Measurements from ENCODE around the gene METTL8.
A peak's percentile ranks its signal among the peaks of the same experiment; 100 is the strongest.
"Not testable (repeated sequence)": the region's sequence is repeated elsewhere in the genome, so short reads cannot be mapped to it uniquely, and the experiment has no call there.

Gene METTL8

DNA sequence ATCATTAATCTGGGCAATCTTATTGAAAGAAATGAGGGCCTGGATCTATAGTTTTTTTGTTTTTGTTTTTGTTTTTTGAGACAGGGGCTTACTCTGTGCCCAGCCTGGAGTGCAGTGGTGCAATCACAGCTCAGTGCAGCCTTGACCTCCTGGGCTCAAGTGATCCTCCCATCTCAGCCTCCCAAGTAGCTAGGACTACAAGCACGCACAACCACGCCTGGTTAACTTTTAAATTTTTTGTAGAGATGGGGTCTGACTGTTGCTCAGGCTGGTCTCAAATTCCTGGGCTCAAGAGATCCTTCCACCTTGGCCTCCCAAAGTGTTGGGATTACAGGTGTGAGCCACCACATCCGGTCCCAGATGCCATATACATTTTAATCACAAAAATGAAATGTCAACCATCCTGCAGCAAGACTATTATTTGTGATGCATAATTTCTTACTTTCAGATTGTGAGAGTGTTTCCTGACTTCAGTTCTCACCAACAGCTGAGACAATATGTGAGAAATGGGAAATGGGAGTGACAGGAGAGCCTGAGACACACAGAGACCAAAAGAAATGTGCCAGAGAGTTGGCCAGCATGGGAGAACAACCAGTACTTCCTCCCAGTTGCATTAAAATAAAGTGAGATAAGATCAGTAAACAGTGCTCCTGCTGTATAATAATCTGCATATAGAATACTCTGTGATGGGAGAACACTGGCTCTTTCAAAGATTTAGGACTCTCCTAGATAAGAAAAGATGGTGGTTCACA, 87.6 kb downstream of the METTL8 start:
- DNase-seq (ENCODE audit: low read depth in 2 of 2), result no peak

DNA sequence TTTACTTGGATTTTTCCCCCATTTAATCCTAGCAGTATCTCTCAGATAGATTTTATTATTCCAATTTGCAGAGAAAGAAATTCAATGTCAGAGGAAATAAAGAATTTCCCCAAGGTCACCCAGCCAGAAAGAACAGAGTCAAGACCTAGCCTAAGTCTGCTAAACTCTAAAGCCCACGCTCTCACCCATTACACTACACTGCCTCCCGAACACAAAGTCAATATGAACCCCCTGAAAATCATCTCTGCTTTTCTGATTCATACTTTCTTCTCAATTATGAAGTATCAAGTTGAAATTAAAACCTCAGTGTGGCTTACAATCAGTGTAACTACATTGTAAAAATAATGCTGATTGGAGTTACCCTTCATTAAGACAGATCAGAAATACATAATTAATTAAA, 89.6 kb downstream of the METTL8 start:
- DNase-seq (ENCODE audit: low read depth in 2 of 2), result no peak

GRCh38 chr2:171342067-171342413, 91.8 kb downstream of the METTL8 start:
- no peak for DNase-seq (ENCODE audit: low read depth in 2 of 2)

DNA sequence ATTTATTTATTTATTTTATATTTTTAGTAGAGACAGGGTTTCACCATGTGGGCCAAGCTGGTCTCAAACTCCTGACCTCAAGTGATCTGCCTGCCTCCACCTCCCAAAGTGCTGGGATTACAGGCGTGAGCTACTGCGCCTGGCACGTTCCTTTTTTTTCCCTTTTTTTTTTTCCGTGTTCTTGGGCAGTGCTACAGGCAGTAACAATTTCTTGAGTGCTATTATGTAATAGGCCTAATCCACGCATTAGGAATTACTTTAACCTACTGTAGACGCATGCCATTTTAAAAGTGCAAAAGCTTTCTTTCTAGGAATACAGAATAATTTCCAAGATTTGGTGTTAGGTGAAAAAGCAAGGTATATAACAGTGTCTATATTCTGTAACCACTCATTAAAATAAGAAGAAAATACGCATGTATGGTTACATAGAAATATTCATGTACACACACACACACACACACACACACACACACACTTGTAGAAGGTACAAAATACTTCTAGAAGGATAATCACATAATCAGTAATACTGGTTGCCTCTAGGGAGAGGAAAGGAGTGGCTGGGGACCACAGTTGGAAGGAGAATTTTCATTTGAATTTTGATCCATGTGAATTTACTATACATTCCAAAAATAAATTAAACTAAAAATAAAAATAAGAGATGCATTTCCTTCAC, 92.3 kb downstream of the METTL8 start:
- DNase-seq (ENCODE audit: low read depth in 2 of 2), result no peak

DNA sequence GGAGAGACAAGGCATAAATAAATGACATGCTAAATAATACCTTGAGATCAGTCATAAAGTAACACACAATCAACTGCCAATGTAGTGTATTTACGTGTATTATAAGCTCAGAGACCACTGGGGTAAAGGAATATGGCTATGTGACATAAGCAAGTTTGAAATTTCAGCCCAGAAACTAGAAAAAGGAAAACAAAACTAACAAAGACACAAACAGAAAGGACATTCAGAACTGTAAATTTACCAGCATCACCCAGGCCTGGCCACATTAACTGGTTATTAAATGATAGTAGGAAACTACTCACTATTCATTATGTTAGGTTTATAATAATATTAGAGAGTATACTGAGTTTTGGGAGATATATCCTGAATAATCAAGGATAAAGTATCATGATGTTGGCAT, 98.8 kb downstream of the METTL8 start:
- no peak for DNase-seq (ENCODE audit: low read depth in 2 of 2)

DNA sequence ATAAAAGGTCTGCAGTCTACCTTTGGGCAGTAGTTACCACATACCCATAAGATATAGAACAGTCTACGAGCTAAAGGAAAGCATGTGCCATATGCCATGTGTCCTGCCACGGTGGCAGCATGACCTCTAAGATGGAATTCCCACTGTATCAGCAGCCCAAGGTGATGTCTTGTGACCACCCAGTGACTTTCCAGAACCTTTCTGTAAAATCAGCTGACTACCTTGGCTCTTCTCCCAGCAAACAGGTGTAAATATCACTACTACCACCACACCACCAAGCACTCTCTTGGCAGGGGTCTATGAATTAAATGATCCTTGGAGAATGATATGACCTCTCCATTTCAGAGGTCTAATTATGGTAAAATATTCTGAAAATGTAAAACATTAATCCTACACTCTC, 99.6 kb downstream of the METTL8 start:
- no peak for DNase-seq (ENCODE audit: low read depth in 2 of 2)

- no peak for DNase-seq (ENCODE audit: low read depth in 2 of 2)
These were observed 103.4 kb downstream of the METTL8 start for GRCh38 chr2:171330155-171330956.

- no peak for DNase-seq (ENCODE audit: low read depth in 2 of 2)
These were observed 106.7 kb downstream of the METTL8 start for GRCh38 chr2:171327043-171327496.

- no peak for DNase-seq (ENCODE audit: low read depth in 2 of 2)
These were observed 107.8 kb downstream of the METTL8 start for GRCh38 chr2:171325886-171326585.

- no peak for DNase-seq (ENCODE audit: low read depth in 2 of 2)
These were observed 109.7 kb downstream of the METTL8 start for GRCh38 chr2:171323971-171324528.

- DNase-seq (ENCODE audit: low read depth in 2 of 2), result no peak
These were observed 110.9 kb downstream of the METTL8 start for GRCh38 chr2:171322928-171323327.

DNA sequence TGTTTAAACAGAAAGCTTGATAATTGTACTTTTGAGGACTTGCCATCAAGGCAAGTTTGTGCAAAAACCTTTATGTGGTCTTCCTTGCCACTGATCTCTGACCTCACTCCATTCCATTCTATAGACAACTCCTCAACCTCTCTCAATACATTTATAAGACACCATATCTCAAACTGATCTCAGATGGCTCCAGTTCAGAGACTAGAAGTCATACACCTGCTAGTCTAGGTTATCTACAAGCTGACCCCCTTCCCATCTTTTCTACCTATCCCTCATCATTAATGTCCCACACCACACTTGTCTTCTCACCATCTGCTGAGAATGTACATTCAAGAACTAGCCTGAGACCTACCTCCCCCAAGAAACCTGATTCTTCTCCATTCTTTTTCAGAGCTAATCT, 113.1 kb downstream of the METTL8 start:
- no peak for DNase-seq (ENCODE audit: low read depth in 2 of 2)

- no peak for DNase-seq (ENCODE audit: low read depth in 2 of 2)
These were observed 113.6 kb downstream of the METTL8 start for GRCh38 chr2:171320208-171320621.

GRCh38 chr2:171319164-171319810, 114.5 kb downstream of the METTL8 start:
- DNase-seq (ENCODE audit: low read depth in 2 of 2), result peak; percentile 23 to 37

DNA sequence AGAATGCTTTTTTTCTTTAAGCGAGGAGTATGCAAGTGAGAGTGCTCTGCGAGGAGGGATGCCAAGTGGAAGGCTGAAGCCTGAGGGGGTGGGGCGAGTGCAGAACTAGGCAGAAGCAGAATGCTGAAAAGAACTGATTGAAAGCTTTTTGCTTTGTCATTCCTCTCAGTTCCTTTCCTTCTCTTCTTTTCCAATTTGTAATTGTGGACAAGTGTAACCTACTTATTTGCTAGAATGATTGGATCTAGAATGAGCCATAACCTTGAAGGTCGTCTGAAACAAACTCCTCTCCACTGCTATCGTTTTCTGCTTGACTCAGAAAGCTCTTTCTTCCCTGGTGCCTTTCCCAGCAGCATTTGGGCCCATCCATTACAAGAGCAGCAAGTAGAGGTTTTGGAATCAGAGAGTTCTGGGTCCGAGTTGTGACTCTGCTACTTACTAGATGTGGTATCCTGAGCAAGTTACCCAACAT, 115.3 kb downstream of the METTL8 start:
- peak in 1 of 2 donors; percentile 12 for DNase-seq (ENCODE audit: low read depth in 2 of 2)

DNA sequence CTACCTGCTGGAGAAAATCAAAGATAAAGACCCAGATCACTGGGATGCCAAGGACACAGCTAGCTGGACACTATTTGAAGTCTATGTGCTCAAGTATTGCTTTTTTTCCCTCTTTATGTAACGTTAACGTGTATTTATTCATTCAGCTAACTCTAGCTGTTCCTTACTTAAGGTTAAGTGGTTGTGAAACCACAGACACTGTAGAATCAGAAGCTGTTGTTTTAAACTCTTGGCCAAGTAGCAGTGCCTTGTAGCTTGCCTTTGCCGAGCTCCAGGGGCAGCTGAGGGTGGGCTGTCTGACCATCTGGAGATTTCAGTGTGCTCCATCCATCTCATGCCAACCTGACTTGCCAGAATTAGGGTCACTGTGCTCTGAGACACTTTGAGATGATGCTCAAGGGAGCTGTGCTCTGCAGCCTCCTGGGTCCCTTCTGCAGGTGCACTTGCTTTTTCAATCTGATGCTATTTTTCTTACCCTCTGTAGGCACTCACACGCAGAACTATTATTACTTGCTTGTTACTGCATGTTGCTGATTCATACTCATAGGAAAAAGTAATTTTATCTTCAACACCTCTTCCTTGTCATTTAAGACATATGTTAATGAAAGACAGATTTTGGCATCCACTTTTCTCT, 116.2 kb downstream of the METTL8 start:
- no peak for DNase-seq (ENCODE audit: low read depth in 2 of 2)

DNA sequence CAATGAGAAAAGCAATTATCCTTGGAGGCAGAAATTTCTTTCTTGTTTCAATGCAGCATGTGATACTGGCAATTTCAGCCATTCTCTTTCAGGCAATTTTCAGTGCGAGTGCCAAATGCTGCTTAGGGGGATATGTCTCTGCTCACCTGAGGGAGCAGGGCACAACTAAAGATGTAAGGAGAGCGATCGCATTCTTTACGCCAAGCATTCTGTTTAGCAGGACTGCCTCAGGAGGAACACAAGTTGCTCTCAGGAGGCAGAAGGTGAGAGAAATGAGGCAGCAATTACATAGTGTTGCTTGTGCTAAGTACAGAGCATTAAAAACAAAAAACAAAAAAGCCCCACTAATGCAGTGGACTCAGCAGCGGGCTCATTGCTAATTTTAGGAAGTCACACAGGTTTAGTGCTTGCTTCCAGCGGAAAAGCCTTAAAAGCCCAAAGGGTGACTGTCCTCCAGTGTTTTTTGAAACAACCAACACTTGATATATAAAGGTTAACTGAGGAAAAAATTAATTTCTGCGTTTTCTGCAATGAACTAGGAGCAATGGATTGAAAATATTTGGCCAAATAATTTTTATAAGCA, 116.9 kb downstream of the METTL8 start:
- DNase-seq (ENCODE audit: low read depth in 2 of 2), result no peak

DNA sequence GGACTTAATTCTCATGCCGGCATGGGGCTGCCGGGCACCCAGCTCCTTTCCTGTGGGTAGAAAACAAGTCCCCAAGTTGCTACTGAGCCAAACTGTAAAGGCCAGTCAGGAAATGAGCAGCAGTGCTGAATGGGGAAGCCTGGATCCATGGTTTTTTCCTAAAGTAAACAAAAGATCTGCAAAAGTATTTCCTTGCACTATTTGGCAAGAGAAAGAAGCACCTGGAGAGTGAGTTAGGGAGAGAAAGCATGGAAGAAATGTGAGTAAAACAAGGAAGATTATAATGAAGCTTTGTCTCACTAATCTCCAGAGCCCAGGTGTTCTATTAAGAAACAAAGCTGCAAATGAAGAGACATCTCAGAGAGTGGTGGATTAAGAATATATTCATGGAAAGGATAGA, 117.6 kb downstream of the METTL8 start:
- DNase-seq (ENCODE audit: low read depth in 2 of 2), result no peak

- no peak for DNase-seq (ENCODE audit: low read depth in 2 of 2)
These were observed 118.0 kb downstream of the METTL8 start for GRCh38 chr2:171315781-171316180.

DNA sequence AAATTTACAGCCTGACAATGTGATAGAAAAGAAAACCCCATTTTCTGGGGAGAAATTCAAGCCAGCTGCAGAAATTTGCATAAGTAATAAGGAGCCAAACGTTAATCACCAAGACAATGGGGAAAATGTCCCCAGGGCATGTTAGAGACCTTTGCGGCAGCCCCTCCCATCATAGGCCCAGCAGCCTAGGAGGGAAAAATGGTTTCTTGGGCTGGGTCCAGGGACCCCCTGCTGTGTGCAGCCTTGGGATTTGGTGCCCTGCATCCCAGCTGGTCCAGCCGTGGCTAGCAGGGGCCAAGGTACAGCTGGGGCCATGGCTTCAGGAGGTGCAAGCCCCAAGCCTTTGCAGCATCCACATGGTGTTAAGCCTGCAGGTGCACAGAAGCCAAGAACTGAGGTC, 121.6 kb downstream of the METTL8 start:
- DNase-seq (ENCODE audit: low read depth in 2 of 2), result not testable (repeated sequence)

All from activated CD4-positive, alpha-beta T cell treated with anti-CD3 and anti-CD28 coated beads for 24 hours (primary cell).